T-cell (primary cell): Measurements from ENCODE around the gene SRM. TPM values are rescaled to one million over a fixed set of nuclear protein-coding genes. Genes with fewer than 3 reads are reported as not detected.

ENCODE experiments used
- ATAC-seq, 4 experiments: fragments of 200-7000 bp in 3 of 4; fragments of 150-1000 bp in 1 of 4; cut with Tn5 transposase; replicated peaks in 1 of 4; 1 replicate in 3 of 4; 2 replicates in 1 of 4; pipeline ENCODE4 v1.10.0; 2021; ENCODE audit warnings: moderate library complexity in 3 of 4, mild to moderate bottlenecking in 2 of 4, moderate number of reproducible peaks in 1 of 4
- CTCF ChIA-PET, 2 donors: fragments of 300-600 bp; sonication (Branson Sonifier 250); formaldehyde crosslinking; loops; one replicate each; lab custom pipeline; 2022; ENCODE audit warnings: antibody characterized with exemption in 2 of 2; lab: Charles Lee
- POLR2A ChIA-PET, 2 donors: fragments of 300-600 bp; sonication (Branson Sonifier 250); formaldehyde crosslinking; loops; one replicate each; lab custom pipeline; 2022; ENCODE audit warnings: antibody characterized with exemption in 2 of 2; lab: Charles Lee
- DNase-seq, 35 experiments: peaks; one replicate each; pipeline versions ENCODE4 v3.0.0 to v3.0.0-alpha.2; 2013 to 2023
- H3K27ac ChIP-seq: one replicate; pipeline ENCODE4 v1.5.1; 2013; ENCODE audit warnings: low read length
- H3K27me3 ChIP-seq, 2 experiments: replicated peaks in 1 of 2; 1 replicate in 1 of 2; 2 replicates in 1 of 2; pipeline versions ENCODE4 v1.6.1 to v1.7.0; 2013; ENCODE audit warnings: low read length in 1 of 2, mixed read lengths in 1 of 2; ENCODE audit not compliant: control insufficient read depth in 2 of 2, insufficient read depth in 2 of 2; ENCODE audit errors: extremely low read depth in 1 of 2
- H3K36me3 ChIP-seq, 2 donors: 1 replicate in 1 of 2; 2 replicates in 1 of 2; pipeline versions ENCODE4 v1.6.1 to v1.7.0; 2013; ENCODE audit warnings: low read length in 1 of 2; ENCODE audit not compliant: control insufficient read depth in 2 of 2, insufficient read depth in 1 of 2; ENCODE audit errors: extremely low read depth in 1 of 2
- H3K4me1 ChIP-seq, 2 experiments: 1 replicate in 1 of 2; 2 replicates in 1 of 2; pipeline versions ENCODE4 v1.6.1 to v1.7.0; 2013; ENCODE audit warnings: low read length in 2 of 2, mixed read lengths in 1 of 2; ENCODE audit not compliant: insufficient read depth in 2 of 2, control insufficient read depth in 1 of 2; ENCODE audit errors: extremely low read depth in 1 of 2
- H3K4me3 ChIP-seq, 2 donors: 1 replicate in 1 of 2; 2 replicates in 1 of 2; pipeline versions ENCODE4 v1.5.1 to v1.7.0; 2013; ENCODE audit warnings: mild to moderate bottlenecking in 2 of 2, low read length in 1 of 2, moderate library complexity in 1 of 2; ENCODE audit not compliant: control insufficient read depth in 1 of 2; ENCODE audit errors: extremely low read depth in 1 of 2
- H3K9me3 ChIP-seq: 2 replicates; pipeline ENCODE4 v1.7.0; 2013
- H3K27ac Mint-ChIP-seq, 2 donors: one replicate each; pipeline ENCODE4 v1.8.0; 2020 to 2021; ENCODE audit warnings: mild to moderate bottlenecking in 2 of 2, mixed read lengths in 2 of 2
- H3K27me3 Mint-ChIP-seq, 2 donors: one replicate each; pipeline ENCODE4 v1.8.0; 2021 to 2022; ENCODE audit warnings: mixed read lengths in 2 of 2
- H3K36me3 Mint-ChIP-seq: one replicate; pipeline ENCODE4 v1.8.0; 2021; ENCODE audit warnings: mixed read lengths
- H3K4me1 Mint-ChIP-seq, 3 donors: one replicate each; pipeline ENCODE4 v1.8.0; 2020 to 2022; ENCODE audit warnings: mixed read lengths in 3 of 3, mild to moderate bottlenecking in 1 of 3
- H3K4me3 Mint-ChIP-seq, 3 donors: one replicate each; pipeline ENCODE4 v1.8.0; 2020 to 2022; ENCODE audit warnings: mild to moderate bottlenecking in 3 of 3, mixed read lengths in 3 of 3, moderate library complexity in 3 of 3
- H3K9me3 Mint-ChIP-seq, 3 donors: one replicate each; pipeline ENCODE4 v1.8.0; 2020 to 2022; ENCODE audit warnings: mixed read lengths in 3 of 3
- WGBS: methylation state at CpG from one replicate; pipeline ENCODE4 v1.1.5; 2013; ENCODE audit warnings: missing lambda C conversion rate; ENCODE audit not compliant: insufficient coverage; 5-methylcytosine and 5-hydroxymethylcytosine counted together
- total RNA-seq, 35 experiments: library from RNA in 6 of 35; stranded (reverse) in 6 of 35; fragments of 120-200 nt in 1 of 35; gene quantifications; one replicate each; pipeline versions ENCODE4 v1.2.1 to v1.2.4 and lab custom pipeline; 2013 to 2026

Gene SRM
- total RNA-seq, 5 donors from 2014 or later (not counting 1 experiment from before 2014, with no cell fraction given): 38.0 to 78.5 (median 72.4) TPM

DNA sequence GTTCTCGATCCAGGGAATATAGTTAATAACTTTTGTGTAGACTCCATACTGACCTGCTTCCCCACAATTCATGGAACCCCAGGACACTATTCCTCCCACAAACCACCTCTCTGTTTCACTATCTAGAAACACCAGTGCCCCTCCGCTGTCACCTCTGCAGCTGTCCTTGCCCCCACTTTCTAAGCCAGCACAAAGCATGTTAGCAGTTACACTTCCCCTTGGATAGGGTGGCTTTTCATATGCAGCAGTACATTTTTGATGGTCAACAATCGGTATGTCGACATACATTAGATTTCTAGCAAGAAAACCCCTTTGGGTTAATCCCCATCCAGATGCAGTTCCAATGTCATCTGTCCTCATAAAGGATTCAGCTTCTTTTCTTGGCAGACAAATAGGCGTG is 32.9 kb downstream of the SRM start:
- ChIA-PET CTCF (interaction anchor here in 1 of 2 donors (0.5 kb wide), 1 partner anchor 1198 kb away, joined by 3 read pairs; no protein-coding TSS in a partner anchor), POLR2A (no interaction called here)
- DNase-seq (no peak), ATAC-seq (peak in 1 of 4 experiments; percentile 21)
- peak overlapping the region in 1 of 2 donors; percentile 0 for H3K27ac Mint-ChIP-seq
- H3K27me3 ChIP-seq: no peaks in the 10 kb centered on the region
- H3K27me3 Mint-ChIP-seq: no peaks in the 10 kb centered on the region
- H3K27ac ChIP-seq: no peak overlapping the region
- H3K36me3 ChIP-seq: peaks cover 11 to 45% of the 10 kb centered on the region in 2 donors
- H3K4me1 Mint-ChIP-seq: peaks cover 22 to 32% (median 29%) of the 10 kb centered on the region in 3 donors
- 100% methylated on average over 1 of the region's 5 CpGs for WGBS
- H3K36me3 Mint-ChIP-seq: peaks cover 41% of the 10 kb centered on the region
- no peaks in the 10 kb centered on the region for H3K9me3 Mint-ChIP-seq
- no peaks in the 10 kb centered on the region for H3K4me1 ChIP-seq
- H3K4me3 ChIP-seq: no peak overlapping the region
- H3K9me3 ChIP-seq: no peaks in the 10 kb centered on the region
- no peak overlapping the region for H3K4me3 Mint-ChIP-seq

DNA sequence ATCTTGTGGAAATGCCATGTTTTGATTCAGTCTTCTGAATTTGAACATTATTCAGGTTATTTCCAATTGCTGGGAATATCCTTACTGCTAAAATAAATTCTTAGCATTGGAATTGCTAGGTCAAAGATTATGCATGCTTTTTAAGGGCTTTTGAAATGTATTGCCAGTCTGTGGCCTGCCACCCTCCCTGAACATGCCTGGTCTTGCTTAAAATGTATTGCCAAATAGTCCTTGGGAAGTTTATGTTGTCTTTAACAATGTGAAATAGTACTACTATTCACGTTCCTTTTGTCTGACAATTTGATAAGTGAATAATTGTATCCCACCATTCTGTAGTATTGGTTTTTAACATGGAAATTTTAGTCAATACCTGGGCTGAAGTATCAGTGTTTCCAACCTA is 33.8 kb downstream of the SRM start:
- Histone ChIP-seq H3K27me3 (no peaks in the 10 kb centered on the region), H3K4me1 (peaks cover 0 to 4% of the 10 kb centered on the region in 2 experiments), H3K27ac (no peak overlapping the region), H3K9me3 (no peaks in the 10 kb centered on the region), H3K36me3 (peaks cover 11 to 53% of the 10 kb centered on the region in 2 donors), H3K4me3 (no peak overlapping the region)
- Mint-ChIP-seq H3K27ac (peak overlapping the region in 1 of 2 donors; percentile 3), H3K9me3 (no peaks in the 10 kb centered on the region), H3K36me3 (peaks cover 47% of the 10 kb centered on the region), H3K27me3 (no peaks in the 10 kb centered on the region), H3K4me1 (peaks cover 23 to 34% (median 31%) of the 10 kb centered on the region in 3 donors), H3K4me3 (no peak overlapping the region)
- POLR2A ChIA-PET: no interaction called here
- ATAC-seq (no peak), DNase-seq (no peak)
- no CpG with 5 or more reads among the region's 1 CpG for WGBS
- CTCF ChIA-PET: no interaction called here

GRCh38 chr1:11025618-11026017 is 34.2 kb downstream of the SRM start:
- Mint-ChIP-seq H3K9me3 (no peaks in the 10 kb centered on the region), H3K27ac (peak overlapping the region in 1 of 2 donors; percentile 11), H3K4me3 (no peak overlapping the region), H3K27me3 (no peaks in the 10 kb centered on the region), H3K4me1 (peaks cover 23 to 34% (median 27%) of the 10 kb centered on the region in 3 donors), H3K36me3 (peaks cover 47% of the 10 kb centered on the region)
- Histone ChIP-seq H3K27me3 (no peaks in the 10 kb centered on the region), H3K4me3 (no peak overlapping the region), H3K9me3 (no peaks in the 10 kb centered on the region), H3K4me1 (peaks cover 0 to 4% of the 10 kb centered on the region in 2 experiments), H3K36me3 (peaks cover 13 to 56% of the 10 kb centered on the region in 2 donors), H3K27ac (no peak overlapping the region)
- no peak for DNase-seq
- CTCF ChIA-PET: no interaction called here
- no peak for ATAC-seq
- 100% methylated on average over 1 of the region's 1 CpG for WGBS
- POLR2A ChIA-PET: no interaction called here

- H3K4me1 ChIP-seq: peaks cover 0 to 4% of the 10 kb centered on the region in 2 experiments
- ATAC-seq: no peak
- no peaks in the 10 kb centered on the region for H3K9me3 ChIP-seq
- no peaks in the 10 kb centered on the region for H3K27me3 Mint-ChIP-seq
- H3K4me3 ChIP-seq: no peak overlapping the region
- no peak overlapping the region for H3K27ac Mint-ChIP-seq
- no CpG with 5 or more reads among the region's 2 CpGs for WGBS
- no peak overlapping the region for H3K4me3 Mint-ChIP-seq
- ChIA-PET POLR2A (interaction anchor here (0.6 kb wide), 2 partner anchors 24 to 1134 kb away, joined by 3 to 6 read pairs; no protein-coding TSS in a partner anchor), CTCF (no interaction called here)
- no peak for DNase-seq
- H3K36me3 Mint-ChIP-seq: peaks cover 52% of the 10 kb centered on the region
- peaks cover 17 to 60% of the 10 kb centered on the region in 2 donors for H3K36me3 ChIP-seq
- no peak overlapping the region for H3K27ac ChIP-seq
- H3K4me1 Mint-ChIP-seq: peaks cover 23 to 38% (median 26%) of the 10 kb centered on the region in 3 donors
- H3K9me3 Mint-ChIP-seq: no peaks in the 10 kb centered on the region
- no peaks in the 10 kb centered on the region for H3K27me3 ChIP-seq
These were observed 35.0 kb downstream of the SRM start for GRCh38 chr1:11024874-11025203.

- Histone ChIP-seq H3K27me3 (no peaks in the 10 kb centered on the region), H3K9me3 (no peaks in the 10 kb centered on the region), H3K4me3 (no peak overlapping the region), H3K36me3 (peaks cover 21 to 63% of the 10 kb centered on the region in 2 donors), H3K4me1 (peaks cover 0 to 4% of the 10 kb centered on the region in 2 experiments), H3K27ac (no peak overlapping the region)
- peaks cover 52% of the 10 kb centered on the region for H3K36me3 Mint-ChIP-seq
- ChIA-PET POLR2A (interaction anchor here (0.6 kb wide), 2 partner anchors 25 to 1134 kb away, joined by 3 to 6 read pairs; no protein-coding TSS in a partner anchor), CTCF (no interaction called here)
- no peak for DNase-seq
- WGBS: 90% methylated on average over 2 of the region's 3 CpGs
- H3K27me3 Mint-ChIP-seq: no peaks in the 10 kb centered on the region
- H3K4me1 Mint-ChIP-seq: peaks cover 23 to 38% (median 26%) of the 10 kb centered on the region in 3 donors
- H3K9me3 Mint-ChIP-seq: no peaks in the 10 kb centered on the region
- no peak overlapping the region for H3K27ac Mint-ChIP-seq
- H3K4me3 Mint-ChIP-seq: no peak overlapping the region
- no peak for ATAC-seq
These were observed 35.5 kb downstream of the SRM start for GRCh38 chr1:11024154-11024873.

- no peaks in the 10 kb centered on the region for H3K27me3 Mint-ChIP-seq
- Histone ChIP-seq H3K9me3 (no peaks in the 10 kb centered on the region), H3K27ac (no peak overlapping the region), H3K36me3 (peaks cover 23 to 74% of the 10 kb centered on the region in 2 donors), H3K4me3 (no peak overlapping the region), H3K27me3 (no peaks in the 10 kb centered on the region), H3K4me1 (peaks cover 0 to 4% of the 10 kb centered on the region in 2 experiments)
- no peak overlapping the region for H3K27ac Mint-ChIP-seq
- H3K36me3 Mint-ChIP-seq: peaks cover 59% of the 10 kb centered on the region
- ChIA-PET POLR2A (no interaction called here), CTCF (no interaction called here)
- H3K4me1 Mint-ChIP-seq: peaks cover 31 to 43% (median 37%) of the 10 kb centered on the region in 3 donors
- no peaks in the 10 kb centered on the region for H3K9me3 Mint-ChIP-seq
- H3K4me3 Mint-ChIP-seq: no peak overlapping the region
- ATAC-seq (no peak), DNase-seq (no peak)
- WGBS: 98% methylated on average over 10 of the region's 14 CpGs
These were observed 36.6 kb downstream of the SRM start for GRCh38 chr1:11023201-11023600.
